Measurements from ENCODE around the gene SETDB1.

Gene SETDB1

DNA sequence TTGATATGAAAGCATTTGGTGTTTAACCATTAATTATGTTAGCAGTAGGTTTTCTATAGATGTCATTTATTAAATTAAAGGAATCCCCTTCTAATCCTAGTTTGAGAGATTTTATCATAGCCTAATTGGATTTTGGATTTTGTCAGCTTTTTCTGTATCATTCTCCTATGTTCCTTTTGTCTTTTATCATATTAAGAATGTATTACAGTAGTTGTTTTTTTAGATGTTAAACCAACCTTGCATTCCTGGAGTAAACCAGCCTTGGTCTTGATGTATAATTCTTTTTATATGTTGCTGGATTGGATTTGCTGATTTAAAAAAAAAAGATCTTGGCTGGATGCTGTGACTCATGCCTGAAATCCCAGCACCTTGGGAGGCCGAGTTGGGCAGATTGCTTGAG, 5.6 kb downstream of the SETDB1 start:
- no peak for DNase-seq

DNA sequence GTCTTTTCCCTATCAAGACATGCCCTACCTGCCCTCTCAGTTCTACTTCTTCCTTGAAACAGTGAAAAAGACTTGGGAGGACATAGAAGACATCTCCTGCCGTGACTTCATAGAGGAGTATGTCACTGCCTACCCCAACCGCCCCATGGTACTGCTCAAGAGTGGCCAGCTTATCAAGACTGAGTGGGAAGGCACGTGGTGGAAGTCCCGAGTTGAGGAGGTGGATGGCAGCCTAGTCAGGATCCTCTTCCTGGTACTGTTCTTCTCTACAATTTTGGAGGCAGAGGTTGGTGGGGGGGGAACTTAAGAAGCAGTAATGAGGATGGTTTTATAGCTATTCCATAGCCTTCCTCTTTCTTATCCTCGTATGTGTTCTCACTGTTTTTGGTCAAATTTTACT, 18.7 kb downstream of the SETDB1 start:
- DNase-seq, result peak; percentile 28 to 62

DNA sequence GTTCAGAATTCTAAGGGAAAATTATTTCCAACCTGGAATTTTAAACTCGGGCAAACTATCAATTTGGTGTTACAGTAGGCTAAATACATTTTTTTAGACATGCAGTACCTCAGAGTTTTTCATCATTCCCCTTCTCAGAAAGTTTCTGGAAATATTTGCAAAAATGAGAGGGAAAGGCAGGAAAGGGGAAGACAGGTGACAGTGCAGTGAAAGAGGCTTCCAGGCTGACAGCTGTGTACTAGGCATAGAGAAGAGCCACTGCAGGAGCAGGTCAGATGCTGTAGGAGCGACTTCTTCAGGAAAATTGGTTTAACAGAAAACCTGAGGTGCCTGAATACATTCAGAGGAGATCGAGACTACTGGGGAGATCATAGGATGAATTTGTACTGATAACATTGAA, 28.5 kb downstream of the SETDB1 start:
- no peak for DNase-seq

DNA sequence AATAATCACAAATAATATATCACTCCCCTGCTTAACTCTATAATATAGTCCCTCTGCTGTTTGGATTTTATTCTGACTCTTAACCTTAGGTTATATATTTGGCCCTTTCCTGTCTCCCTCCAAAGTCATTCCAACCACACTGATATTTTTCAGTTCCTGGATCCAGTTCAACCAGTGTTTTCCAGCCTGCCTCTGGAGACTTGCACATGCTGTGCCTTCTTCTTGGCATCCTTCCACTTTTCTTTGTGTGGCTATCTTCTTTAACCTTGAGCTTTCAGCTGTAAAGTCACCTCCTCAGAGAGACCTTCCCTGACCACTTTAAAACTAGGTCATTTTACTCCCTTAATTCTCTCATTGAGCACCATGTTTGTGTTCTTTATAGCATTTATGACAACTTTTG, 29.1 kb downstream of the SETDB1 start:
- DNase-seq, result no peak

DNA sequence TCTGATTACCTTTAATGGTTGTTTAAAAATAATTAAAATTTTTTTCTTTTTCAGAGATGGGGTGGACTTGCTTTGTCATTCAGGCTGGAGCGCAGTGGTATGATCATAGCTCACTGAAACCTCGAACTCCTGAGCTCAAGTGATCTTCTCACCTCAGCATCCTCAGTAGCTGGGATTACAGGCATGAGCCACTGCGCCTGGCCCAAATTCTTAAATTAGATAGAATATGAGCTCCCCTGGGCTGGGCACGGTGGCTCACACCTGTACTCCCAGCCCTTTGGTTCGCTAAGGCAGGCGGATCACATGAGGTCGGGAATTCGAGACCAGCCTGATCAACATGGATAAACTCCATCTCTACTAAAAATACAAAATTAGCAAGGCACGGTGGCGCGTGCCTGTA, 31.5 kb downstream of the SETDB1 start:
- no peak for DNase-seq

DNA sequence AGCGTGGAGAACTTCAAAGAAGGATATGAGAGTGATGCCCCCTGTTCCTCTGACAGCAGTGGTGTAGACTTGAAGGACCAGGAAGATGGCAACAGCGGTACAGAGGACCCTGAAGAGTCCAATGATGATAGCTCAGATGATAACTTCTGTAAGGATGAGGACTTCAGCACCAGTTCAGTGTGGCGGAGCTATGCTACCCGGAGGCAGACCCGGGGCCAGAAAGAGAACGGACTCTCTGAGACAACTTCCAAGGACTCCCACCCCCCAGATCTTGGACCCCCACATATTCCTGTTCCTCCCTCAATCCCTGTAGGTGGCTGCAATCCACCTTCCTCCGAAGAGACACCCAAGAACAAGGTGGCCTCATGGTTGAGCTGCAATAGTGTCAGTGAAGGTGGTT, 34.5 kb downstream of the SETDB1 start:
- DNase-seq, result no peak

DNA sequence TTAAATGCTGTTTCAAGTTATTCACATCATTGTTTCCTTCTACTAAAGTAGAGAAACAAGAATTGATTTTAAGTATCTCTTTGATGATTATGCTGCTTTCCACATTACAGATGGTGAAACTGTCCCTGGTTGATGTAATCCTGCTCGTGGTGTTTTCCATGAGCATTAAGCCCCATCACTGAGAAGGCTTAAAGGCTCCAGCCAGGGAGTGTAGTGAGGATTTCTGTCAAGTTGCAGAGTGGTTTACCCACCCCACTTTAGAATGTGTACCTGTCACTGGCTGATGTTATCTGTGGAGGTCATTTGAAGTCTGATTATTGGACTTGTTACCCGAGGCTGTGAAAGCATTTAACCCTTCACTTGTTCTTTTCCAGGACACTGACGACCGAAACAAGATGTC, 35.6 kb downstream of the SETDB1 start:
- DNase-seq, result no peak

DNA sequence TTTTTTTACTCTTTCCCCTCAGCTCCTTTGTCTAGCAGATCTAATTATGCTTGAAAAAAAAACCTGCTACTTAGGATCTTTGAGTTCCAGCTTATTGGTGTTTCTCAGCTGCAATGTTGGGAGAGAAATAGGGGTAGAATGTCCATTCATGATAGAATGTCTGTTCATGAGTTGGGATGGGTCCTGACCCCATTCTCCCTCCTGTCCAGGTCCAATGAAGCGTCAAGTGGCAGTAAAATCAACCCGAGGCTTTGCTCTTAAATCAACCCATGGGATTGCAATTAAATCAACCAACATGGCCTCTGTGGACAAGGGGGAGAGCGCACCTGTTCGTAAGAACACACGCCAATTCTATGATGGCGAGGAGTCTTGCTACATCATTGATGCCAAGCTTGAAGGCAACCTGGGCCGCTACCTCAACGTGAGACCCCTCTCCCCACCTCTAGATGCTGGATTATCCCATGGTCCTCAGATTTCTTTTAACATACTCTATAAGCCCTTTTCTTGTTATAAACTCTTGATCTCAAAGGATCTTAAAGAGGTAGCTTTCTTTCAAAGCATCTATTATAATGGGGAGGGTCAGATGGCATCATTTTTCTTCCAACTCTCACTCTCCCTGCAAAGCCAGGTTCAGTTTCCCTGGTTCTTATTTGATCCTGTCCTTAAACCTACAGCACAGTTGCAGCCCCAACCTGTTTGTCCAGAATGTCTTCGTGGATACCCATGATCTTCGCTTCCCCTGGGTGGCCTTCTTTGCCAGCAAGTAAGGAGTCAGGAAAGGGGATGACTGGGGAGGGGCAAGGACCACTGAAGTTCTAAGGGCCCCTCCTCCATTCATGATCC, 37.4 kb downstream of the SETDB1 start:
- no peak for DNase-seq

DNA sequence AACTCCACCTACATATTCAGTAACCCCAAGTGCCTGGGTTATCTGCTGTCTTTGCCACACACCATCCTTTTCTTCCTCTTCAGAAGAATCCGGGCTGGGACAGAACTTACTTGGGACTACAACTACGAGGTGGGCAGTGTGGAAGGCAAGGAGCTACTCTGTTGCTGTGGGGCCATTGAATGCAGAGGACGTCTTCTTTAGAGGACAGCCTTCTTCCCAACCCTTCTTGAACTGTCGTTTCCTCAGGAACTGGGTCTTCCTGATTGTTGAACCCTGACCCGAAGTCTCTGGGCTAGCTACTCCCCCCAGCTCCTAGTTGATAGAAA, 38.0 kb downstream of the SETDB1 start:
- DNase-seq, result no peak

DNA sequence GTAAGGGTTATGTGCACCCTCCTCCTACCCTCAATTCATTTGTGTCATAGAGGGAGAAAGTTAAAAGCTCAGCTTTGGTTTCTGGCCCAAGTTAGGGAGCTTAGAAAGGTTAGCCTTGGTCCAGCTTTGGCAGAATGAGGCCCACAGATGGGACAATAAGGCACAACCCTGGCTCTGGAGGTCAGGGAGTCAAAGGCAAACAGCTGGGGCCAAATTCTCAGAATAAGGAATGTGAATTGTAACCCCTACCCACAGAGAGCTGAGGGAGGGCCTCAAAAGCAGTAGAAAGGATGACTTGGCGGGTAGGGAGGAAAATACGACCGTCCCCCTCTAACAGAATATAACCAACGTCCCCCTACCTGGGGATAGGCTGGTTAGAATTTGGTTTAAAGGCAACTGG, 39.4 kb downstream of the SETDB1 start:
- DNase-seq, result no peak

DNA sequence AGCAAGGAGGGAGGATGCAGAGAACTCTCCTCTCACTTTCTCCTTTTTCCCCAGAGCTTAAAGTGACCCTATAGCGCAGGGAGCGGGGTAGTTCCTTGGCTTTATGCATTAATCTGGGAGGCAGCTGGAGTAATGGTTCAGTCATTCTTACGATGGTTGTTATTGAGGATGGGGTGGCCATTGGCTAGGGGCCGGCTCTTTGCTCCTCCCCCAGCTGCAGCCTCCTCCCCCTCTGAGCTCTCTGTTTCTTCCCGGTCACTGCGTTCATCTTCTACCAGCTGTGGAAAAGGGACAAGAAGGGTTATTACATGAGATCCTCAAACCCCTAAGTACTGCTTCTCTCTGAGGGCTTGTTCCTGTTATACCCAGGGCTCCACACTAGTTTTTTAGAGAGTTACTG, 39.8 kb downstream of the SETDB1 start:
- no peak for DNase-seq

DNA sequence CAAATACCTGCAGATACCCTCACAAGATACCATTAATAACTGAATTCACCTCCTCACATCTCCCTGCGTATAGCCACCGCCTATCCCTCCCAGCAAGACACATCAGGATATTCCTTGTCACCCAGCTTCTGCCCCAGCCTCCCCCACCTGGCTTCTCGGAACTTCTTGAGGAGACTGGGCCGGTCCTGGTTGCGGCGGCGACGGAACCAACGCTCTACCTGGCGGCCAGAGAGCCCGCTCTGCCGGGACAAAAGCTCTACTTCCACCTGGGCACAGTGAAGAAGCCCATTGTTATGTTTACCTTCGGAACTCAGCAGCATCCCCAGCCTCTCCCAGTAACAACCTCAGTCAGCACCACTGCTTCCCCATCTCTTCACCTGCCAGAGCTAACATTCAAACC, 41.8 kb downstream of the SETDB1 start:
- DNase-seq, result no peak

DNA sequence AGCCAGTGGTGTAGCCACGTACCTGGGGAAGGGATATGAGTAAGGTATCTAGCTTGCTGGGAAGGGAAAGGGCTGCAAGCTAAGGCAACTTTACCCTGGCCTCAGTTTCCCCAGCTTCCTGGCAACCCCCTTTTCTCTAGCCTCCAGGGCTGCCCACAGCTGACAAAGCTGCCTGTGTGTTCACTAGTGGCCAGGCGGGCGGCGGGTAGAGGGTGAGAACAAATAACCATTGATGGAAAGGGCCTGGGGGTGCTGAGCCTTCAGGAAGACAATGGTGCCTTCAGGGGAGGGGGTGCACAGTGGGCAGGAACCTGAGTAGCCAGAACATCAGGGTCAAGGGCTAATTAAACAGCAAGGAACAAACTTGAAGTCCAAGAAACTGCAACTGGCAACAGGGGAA, 42.3 kb downstream of the SETDB1 start:
- DNase-seq, result no peak

DNA sequence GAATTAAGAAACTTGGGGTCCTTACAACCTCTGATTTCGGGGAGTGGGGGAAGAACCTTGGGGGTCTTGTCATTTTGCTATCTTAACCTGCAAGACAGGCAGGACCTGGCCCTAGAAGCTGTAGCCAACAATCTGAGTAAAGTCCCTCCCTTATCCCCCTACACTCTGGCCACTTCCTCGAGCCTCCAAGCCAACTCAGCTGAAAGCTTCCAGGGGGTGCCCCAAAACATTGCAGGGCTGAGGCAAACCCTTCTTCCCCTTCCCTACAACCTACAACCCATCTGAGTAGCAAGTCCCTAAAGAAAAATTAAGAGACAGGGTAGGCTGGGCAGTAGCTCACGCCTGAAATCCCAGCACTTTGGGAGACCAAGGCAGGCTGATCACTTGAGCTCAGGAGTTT, 43.5 kb downstream of the SETDB1 start:
- peak; percentile 42 to 55 for DNase-seq

DNA sequence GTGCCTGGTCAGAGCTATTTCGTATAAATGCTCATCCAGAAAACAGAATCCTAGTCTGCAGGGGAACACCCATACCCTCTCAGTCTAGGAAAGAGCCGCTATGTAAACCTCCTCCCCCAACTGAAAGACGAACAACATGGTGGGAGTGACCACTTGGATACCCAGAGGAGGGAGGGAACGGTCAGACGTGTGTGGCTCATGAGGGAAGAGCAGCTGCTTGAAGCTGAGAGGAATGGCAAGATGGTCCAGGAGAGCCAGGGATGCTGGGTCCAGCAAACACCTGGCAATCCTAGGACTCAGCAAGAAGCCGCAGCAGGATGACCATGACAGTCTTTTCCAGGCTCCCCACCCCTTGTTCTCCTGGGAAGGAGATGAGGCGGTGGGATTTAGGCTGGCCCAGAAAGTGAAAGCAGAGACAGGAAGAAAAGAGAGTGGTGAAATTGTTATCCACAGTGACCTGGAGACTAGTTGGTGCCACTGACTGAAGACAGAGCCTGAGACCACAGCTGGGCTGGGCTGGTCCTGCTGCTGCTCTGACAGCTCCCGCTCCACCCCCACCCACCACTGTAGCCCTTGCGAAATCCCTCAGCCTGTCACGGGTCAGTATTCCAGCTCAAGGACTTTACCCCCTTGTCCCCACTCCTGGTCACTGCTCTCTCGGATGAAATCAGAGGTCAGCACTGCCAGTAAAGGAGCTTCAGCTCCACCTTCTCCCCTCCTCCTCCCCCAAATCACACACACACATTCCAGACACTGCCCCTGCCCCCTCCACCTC, 44.8 kb downstream of the SETDB1 start:
- DNase-seq, result peak; percentile 49 to 53

DNA sequence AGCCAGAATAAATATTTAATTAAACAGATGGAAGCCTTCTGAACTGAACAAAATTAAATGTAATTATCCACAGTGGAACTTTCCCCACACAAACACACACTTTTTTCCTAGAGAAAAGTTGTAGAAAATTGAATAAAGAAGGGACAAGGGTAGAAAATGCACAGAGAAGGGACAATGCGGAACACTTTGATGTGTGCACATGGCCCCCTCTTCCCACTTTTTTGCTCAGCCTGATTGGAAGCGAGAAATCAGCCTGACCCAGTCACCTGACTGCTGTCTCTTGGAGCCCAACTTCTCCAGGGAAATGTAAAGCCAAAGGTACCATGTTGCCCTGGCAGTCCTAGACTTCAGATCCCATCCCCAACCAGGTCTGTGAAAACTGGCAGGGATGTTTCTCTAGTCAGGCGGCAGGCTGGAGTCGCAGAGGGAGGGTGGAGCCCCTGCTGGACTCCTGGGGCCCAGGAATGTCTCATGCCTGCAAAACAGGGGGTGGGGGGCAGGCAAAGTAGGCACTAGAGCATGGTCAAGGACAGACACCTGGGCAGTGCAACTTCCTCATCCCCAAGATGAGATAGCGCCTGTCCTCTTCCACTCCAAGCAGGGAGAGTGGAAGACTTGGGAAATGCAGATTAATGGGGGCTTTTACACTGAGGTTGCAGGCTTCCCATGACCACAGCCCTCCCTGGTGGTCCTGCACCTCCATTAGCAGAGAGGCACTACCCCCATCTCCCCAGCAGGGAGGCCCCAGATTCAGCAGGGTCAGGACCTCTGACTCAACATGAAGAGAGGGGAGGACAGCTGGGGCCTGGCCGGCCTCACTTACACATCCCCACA, 45.6 kb downstream of the SETDB1 start:
- DNase-seq, result no peak

DNA sequence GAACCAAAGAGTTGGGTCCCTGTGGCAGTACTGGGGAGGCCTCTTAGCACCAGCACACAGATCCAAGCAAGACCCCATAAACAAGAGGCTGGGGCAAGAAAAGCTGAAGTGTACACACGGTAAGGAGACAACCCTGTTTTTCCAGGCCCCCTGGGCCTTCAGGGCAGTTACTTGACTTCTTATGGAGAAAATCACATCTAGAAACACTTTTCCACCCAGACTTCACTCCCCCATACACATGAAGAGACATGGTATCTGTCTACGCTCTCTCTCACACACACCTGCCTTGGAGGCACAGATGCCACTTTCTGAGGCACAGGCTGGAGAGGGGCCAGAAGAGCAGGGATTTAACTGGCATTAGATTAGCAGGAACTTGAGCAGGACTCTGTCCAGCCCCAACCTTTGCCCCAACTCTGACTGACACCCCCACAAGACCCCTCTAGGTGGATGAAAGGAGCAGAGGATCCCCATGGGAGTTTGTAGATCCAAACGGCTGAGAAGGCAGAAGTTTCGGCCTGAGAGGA, 46.3 kb downstream of the SETDB1 start:
- DNase-seq, result no peak

DNA sequence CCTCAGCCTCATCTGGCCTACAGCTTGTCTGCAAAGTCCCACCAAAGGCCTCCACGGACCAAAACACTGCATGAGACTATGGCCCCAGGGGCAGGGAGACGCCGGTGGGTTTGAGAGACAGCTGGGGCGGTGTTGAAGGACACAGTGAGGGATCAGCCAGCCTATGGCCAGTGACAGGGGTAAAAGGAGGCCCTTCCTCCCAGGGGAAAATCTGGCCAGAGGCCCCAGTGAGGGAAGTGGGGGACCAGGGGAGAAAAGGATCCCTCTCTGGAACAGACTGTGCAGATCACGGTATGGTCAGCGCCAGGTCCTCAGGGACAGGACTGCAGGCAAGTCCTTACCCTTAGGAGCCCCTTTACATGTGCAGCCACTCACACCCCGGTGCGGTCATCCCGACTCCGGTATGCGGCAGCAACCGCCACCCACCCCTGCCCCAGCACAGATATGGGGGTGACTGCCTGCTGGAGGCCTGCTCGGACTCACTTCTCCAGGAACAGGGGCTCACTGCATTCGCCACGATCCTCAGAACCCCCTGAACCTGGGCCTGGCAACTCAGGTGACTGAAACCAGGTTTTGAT, 47.2 kb downstream of the SETDB1 start:
- DNase-seq, result no peak

DNA sequence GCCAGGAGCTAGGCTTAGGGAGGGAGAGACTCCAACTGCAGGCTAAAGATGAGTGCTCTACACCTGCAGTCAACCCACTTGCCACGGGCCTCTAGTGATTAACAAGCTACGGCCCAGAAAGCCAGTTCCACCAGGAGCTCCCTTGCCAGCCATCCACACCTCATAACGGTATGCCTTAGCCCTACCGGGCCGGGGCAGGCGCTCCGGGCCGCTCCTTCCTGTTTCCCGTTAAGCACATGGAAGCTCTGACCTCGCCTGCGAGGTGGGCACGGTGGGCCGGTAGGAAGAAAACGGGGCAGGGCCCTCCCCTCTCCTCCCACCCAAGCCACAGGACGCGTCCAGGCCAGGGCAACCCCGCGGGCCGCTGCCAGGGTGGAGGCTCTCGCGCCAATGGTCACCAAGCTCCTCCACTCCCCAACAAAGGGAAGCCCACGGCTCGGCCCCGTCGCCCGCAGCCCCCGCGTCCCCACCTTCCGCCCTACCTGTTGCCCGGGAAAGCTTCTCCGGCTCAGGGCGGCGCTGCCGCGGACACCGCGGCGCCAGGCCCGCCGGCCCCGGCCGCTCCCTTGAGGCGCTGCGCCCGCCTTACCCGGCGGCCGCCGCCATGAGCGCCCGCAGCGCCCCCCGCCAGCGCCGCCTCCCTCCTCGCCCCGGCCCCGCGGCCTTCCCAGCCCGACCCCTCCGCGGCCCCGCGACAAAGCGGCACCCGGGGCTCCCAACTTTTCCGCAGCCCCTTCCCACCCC, 47.8 kb downstream of the SETDB1 start:
- peak; percentile 42 to 50 for DNase-seq

DNA sequence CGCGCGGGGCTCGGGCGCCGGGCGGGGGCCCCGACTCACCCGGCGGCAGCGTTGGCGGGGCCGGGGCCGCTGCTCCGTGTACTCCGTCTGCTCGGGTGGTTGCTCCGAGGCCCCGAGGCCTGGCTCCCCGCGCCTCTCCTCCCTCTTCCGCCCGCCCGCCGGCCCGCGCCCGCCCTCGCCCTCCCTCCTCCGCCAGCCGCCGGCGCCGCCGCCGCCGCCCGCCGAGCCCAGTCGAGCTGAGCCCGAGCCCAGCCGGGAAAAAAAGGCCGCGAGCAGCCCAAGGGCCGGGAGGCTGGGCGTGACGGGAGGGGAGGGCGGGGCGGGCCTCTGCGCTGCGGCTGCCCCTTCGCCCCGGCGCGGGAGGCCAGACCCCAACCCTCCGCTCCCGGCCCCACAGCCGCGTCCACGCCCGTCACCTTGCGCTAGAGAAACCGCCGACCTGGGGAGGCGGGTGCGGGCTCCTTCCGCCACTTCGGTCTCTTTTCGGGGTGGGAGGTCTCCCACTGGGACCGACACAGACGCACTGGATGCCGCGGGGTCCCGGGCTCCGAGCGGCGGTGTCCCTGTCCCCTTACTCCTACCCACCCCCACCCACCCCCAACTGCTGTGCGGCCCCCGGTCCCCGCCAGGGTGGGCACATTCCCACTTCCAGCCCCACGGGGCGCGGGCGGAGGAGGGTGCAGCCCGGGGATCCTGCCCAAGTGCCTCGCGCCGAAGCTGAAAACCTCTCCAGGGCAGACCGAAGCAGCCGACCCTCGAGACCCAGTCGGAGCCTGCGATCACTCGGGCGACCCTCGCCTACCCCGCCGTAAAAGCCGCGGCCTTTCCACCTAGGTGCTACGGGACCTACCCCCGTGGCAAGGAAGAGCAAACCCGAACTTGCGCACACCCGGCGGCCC, 48.7 kb downstream of the SETDB1 start, which contains the start of gene CERS2:
TSS of gene CERS2 (minus strand) at position 256 of the 899 bp plus-strand sequence. CDS start 5,745 bp downstream, outside the sequence.
- DNase-seq, result peak; percentile 60 to 65

DNA sequence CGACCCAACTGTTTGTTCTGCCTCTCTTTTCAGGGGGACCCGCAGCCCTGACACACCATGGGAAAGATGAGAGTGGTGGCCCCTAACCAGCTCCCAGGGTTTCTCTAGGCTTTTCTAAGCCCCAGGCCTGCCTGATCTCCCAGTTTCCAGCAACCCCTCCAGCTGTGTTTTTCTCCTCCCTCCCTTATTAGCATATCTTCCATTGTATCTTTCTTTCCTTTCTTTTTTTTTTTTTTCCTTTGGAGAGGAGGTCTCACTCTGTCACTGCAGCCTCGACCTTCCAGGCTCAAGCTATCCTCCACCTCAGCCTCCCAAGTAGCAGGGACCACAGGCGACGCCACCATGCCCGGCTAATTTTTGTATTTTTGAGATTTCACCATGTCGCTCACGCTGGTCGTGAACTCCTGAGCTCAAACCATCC, 50.2 kb downstream of the SETDB1 start:
- DNase-seq, result no peak

All from inflammatory macrophage (primary cell).